CD4-positive, alpha-beta T cell treated with Interleukin-1 beta for 1 hour (primary cell): ENCODE data around the gene UBR3.
"Not testable (repeated sequence)": the region's sequence is repeated elsewhere in the genome, so short reads cannot be mapped to it uniquely, and the experiment has no call there.

ENCODE experiments used
- DNase-seq, 2 donors: peaks; one replicate each; pipeline ENCODE4 v3.0.0-alpha.2; 2020 to 2022

UBR3 gene

DNA sequence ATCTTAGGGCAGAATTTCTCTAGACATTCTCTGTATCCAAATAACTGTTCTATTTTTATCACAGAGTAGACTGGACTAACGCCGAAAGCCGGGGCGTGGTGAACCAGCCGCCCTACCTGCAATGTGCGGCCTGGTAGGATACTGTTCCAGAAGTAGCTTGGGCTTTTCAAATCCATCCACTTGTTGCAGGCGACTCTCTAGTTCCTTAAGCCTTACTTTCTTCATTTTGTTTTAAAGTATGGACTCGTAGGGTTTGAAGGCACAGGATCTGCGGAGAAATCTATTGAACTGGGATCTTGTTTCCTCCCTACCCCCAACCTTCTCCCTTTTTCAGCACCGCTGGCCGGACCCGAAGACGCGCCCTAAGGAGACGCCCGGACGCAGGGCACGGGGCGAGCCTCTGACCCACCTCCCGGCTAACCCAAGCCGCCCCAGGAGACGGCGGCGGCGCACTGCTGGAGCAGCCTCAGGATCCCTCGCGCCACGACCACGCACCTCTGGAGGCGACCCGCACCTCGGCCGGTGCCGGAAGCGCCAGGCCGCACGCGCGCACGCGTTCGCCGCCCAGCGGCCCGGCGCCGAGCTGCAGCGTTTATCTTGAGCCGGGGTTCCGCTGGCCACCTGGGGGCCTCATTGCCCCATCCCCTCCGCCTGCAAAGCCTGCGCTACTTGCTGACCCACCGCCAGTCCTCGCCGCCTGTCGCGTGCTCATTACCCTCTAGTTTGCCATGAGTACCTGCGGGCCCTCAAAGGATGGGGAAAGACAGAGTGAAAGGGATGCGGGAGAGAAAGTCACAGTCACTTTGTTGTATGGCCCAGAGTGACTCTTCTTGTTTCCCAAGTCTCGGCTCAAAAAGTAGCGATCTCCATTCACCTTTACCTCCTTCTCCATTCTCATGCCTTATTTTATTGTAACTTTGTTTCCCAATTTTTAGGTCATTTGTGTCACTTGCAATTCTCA is 2.6 kb upstream of the UBR3 start, which contains the start of gene METTL5:
METTL5 (minus strand) TSS at position 533 of the 961 bp plus-strand sequence; CDS start at position 225, 308 bp downstream.
- peak; percentile 73 to 79 for DNase-seq

DNA sequence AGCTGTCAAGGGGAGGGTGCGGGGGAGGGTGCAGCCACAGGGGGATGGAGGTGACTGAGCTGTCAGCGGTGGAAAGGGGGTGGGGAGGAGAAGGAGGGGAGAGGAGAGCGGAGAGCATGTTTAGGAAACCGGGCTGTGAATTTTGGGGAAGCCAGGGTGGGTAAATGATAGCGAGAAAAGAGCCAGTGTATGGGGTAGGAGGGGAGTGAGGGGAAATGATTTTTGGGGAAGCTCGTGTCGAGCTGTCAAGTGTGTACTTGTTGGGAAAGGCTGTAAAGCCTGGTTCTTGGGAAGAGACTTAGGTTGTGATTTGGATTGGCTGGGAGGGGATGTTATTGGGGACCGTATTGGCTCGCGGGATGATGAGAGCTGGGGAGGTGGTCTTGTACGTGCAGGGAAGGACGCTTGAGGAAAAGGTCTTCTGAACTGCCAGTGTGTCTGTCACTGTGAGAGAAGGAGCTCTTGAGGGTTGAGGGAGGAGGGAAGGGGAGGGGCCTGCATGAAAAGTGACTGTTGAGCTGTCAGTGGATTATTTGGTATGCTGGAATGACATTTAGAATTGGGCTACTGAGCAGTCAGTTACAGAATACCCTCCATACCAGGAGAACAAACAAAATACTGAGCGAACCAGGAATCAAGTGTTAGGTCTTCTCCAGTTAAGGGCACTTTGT is 1.0 kb downstream of the UBR3 start:
- DNase-seq, result peak; percentile 19 to 45

DNA sequence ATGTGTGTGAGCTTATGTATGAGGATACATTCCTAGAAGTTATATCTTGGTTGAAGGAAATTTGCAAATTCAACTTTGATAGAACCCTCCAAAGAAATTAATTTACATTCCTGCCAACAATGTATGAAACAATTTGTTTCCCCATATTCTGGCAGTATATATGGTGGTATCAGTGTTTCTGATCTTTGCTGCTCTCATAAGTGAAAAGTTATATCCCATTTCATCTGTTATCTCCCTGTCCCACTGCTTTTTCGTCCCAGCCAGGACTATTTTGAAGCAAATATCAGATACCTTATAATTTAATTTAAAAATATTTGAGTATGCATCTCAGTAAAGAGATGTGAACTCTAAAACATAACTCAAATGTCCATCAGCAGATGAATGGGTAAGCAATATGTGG is 7.1 kb downstream of the UBR3 start:
- no peak for DNase-seq

DNA sequence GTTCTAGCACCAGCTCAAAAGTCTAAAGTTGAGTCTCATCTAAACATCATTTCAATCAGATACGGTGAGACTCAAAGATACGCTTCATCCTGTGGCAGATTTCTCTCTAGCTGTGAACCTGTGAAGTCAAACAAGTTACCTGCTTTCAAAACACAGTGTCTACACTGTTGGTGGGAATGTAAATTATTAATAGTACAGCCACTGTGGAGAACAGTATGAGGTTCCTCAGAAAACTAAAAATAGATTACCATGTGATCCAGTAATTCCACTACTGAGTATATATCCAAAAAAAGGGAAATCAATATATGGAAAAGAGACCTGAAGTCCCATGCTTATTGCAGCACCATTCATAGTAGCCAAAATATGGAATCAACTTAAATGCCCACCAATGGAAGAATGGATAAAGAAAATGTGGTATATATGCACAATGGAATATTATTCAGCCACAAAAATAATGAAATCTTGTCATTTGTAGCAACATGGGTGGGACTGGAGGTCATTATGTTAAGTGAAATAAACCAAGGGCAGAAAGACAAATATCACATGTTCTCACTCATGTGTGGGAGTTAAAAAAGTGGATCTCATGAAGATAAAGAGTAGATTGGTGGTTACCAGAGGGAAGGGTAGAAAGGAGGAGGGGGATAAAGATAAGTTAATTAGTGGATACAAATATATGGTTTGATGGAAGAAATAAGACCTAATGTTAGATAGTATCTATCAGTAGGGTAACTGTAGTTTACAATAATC is 11.7 kb downstream of the UBR3 start:
- no peak for DNase-seq

DNA sequence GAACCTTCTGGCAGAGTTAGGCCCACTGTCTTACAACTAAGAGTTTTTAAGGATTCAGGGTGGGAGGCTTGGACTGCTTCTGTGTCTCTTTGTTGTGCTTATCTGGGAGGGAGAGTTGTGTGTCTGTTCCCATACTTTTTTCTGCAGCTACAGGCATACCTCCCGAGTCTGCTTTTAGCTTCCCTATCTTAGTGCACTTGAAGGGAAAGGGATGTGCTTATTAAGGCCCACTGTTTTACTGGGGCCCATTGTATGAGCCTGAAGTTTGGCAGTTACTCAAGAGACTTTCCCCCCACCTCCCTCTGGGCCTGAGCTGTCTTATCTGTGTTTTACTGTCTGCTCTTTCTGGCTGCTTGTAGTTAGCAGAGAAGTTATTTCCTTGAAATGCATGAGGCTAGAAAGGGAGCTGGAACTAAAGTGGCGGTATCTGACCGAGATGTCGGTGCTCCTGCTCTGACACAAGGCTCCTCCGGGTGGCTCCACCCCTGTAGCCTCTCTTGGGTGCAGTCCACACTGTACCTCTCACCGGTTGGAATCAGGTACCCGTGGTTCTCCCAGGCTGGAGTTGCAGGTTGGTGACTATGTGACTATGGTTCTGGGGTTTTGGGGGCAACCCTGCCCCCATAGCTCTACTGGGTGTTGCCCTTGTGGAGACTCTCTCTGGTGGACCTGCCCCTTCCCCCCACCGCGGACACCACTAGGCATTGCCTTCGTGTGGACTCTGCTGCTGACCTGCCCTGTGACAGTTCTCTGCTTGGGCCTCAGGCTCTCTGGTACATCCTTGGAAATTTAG is 12.9 kb downstream of the UBR3 start:
- no peak for DNase-seq

DNA sequence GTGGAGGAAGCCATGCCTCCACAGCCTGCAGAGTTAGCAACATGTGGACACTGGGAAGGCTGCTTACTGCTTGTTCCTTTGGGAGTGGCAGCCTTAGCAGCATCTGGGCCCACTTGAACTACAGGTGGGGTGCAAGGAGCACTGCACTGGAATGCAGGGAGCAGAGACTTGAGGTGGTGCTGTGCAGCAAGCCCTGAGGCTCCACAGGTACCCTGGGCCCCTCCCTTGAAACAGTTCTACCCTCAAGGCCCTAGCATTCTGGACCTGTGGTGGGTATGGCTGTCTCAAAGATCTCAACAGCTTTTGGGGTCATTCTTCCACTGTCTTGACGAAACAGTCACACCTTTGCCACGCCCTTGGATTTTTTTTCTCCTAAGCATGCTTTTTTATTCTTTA is 13.5 kb downstream of the UBR3 start:
- no peak for DNase-seq

DNA sequence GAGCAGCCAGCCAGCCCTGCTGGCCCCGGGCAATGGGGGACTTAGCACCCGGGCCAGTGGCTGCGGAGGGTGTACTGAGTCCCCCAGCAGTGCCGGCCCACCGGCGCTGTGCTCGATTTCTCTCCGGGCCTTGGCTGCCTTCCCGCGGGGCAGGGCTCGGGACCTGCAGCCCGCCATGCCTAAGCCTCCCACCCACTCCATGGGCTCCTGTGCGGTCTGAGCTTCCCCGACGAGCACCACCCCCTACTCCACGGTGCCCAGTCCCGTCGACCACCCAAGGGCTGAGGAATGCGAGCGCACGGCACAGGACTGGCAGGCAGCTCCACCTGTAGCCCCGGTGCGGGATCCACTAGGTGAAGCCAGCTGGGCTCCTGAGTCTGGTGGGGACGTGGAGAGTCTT is 14.4 kb downstream of the UBR3 start:
- DNase-seq, result not testable (repeated sequence)

DNA sequence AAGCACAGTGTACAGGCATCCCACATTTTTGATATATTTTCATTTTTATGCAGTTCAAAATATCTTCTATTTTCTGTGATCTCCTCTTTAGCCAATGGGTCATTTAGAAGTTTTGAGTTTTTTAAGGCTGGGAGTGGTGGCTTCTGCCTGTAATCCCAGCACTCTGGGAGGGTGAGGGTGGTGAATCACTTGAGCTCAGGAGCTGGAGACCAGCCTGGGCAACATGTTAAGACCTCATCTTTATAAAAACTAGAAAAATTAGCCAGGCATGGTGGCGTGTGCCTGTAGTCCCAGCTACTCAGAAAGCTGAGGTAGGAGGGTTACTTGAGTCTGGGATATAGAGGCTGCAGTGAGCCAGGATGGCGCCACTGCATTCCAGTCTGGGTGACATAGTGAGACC is 17.8 kb downstream of the UBR3 start:
- DNase-seq, result no peak

DNA sequence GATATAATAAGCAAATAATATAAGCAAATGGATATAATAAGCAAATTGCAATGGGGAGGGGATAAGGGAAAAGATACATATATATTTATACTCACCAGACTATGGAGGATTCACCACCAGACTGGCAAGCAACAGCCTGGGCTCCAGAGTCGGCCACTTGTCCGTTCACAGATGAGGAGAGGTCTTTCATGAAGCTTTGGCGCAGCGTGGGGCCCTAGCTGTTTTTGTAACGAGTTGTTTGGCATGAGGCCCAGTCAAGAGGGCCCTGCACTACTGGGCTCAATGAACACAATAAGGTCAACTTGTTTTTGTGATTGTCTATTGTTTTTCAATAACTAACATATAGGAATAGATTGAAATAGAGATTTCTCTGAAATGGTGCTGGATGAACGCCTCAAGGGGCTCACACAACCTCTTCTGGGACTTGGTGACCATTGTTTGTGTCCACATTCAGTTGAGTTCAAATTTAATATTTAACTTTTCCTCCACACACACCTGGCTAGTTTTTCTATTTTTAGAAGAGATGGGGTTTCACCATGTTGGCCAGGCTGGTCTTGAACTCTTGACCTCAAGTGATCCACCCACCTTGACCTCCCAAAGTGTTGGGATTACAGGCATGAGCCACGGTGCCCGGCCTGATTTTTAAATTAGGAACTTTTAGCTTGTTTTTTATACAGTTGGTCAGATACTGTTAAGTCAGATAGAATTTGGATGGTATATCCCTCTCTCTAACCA is 21.9 kb downstream of the UBR3 start:
- not testable (repeated sequence) for DNase-seq

DNA sequence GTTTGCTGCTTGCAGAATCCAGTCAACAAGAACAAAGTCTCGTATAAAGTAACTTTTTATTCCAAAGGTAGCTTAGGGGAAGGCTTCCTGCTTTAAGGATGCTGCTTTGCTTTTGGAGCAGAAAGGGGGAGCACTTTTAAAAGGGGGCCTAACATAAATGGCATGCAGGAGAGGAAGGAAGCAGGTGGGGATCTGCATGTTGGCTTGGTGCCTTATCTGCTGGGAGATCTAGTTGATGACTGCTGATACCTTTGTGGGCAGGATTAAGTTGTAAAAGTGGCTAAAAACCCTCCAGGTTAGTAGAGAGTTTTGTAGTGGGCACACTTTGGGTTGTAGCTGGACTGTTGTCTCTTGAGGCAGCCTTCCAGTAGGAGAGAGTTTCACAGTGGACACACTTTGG is 22.5 kb downstream of the UBR3 start:
- DNase-seq, result no peak

DNA sequence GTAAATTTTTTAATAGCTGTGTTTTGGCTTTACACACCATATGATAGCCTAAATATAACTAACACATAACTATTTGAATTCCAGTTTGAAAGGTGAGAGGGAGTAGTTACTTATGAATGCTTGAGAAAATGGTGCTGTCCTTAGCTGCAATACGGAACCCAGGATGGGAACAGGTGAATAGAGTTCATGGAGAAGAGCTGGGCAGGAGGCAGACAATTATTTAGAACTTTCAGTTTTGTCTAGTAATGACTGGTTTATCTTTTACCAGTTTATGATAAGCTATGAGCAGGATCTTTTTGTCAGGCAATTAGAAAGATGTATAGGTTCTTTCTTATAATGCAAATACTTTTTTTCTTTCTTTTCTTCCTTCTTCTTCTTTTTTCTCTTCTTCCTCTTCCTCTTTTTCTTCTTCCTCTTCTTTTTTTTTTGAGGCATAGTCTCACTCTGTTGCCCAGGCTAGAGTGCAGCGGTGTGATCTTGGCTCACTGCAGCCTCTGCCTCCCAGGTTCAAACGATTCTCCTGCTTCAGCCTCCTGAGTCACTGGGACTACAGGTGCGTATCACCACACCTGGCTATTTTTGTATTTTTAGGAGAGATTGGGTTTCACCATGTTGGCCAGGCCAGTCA is 25.9 kb downstream of the UBR3 start:
- DNase-seq, result no peak

DNA sequence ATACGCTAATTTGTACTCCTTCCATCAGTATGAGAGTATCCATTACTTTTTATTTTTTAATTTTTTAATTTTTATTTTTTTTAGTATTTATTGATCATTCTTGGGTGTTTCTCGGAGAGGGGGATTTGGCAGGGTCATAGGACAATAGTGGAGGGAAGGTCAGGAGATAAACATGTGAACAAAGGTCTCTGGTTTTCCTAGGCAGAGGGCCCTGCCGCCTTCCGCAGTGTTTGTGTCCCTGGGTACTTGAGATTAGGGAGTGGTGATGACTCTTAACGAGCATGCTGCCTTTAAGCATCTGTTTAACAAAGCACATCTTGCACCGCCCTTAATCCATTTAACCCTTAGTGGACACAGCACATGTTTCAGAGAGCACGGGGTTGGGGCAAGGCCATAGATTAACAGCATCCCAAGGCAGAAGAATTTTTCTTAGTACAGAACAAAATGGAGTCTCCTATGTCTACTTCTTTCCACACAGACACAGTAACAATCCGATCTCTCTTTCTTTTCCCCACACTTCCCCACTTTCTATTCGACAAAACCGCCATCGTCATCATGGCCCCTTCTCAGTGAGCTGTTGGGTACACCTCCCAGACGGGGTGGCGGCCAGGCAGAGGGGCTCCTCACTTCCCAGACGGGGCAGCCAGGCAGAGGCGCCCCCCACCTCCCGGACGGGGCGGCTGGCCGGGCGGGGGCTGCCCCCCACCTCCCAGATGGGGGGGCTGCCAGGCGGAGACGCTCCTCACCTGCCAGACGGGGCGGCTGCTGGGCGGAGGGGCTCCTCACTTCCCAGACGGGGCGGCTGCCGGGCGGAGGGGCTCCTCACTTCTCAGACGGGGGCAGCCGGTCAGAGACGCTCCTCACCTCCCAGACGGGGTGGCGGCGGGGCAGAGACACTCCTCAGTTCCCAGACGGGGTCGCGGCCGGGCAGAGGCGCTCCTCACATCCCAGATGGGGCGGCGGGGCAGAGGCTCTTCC is 28.3 kb downstream of the UBR3 start:
- DNase-seq, result not testable (repeated sequence)

DNA sequence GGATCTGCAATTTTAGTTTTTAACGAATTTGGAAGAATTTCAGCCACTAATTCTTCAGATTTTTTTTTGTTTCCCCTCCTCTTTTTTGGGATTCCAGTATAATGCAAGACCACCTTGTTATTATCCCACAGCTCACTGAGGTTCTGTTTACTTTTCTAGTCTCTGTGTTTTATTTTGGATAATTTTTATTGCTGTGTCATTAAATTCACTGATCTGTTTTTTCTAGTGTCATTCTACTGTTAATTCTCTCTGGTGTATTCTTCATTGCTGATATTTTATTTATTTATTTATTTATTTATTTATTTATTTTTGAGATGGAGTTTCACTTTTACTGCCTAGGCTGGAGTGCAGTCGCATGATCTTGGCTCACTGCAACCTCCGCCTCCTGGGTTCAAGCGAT is 32.2 kb downstream of the UBR3 start:
- no peak for DNase-seq

DNA sequence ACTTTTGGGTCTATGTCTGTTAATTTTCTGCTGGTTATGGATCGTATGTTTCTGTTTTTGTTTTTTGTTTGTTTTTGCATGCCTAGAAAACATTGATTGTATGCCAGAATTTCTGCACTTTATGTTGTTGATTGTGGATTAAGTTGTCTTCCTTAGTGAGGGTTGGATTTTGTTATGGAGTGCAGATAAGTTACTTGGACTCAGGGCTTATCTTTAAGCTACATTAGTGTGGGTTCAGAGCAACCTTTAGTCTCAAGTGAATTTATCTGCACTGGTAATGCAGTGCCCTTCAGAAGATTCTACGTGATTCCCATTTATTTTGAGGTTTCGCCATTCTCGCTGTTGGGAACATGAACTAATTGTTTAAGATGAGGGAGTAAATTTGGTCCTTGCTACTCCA is 32.9 kb downstream of the UBR3 start:
- DNase-seq, result no peak

DNA sequence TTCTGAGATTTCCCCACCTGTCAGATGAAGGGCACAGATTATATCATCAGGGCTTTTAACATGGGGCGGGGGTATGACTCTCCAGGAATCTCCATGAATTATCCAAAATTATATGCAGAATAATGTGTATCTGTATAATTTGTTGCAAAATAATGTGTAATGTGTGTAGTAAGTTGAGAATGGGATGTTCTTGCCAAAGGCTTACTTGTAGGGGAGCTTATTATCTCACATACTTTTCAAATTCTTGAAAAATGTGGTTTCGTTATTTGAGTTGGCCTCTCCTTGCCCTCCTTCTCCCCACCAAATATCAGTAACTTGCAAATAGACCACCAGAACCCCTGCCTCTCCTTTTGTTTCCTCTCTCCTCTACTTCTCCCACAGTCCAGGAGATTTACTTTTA is 35.6 kb downstream of the UBR3 start:
- DNase-seq, result no peak

DNA sequence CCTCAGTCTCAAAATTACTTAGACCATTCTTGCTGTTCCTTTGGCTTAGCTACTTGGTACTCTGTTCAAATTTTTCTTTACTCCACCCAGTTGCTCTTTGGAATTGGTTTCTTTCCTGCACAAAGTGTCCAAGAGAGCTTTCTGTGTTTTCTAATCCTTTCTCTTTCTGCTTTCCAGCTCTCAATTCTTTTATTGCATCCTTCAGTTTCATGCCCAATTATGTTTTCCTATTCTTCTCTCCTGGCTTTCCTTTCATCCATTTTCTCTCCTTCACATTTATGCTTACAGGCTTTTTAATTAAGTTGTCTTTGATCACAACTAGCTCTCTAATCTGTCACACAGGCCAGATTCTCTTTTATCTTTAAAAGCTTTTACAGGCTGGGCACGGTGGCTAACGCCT is 38.2 kb downstream of the UBR3 start:
- DNase-seq, result no peak

DNA sequence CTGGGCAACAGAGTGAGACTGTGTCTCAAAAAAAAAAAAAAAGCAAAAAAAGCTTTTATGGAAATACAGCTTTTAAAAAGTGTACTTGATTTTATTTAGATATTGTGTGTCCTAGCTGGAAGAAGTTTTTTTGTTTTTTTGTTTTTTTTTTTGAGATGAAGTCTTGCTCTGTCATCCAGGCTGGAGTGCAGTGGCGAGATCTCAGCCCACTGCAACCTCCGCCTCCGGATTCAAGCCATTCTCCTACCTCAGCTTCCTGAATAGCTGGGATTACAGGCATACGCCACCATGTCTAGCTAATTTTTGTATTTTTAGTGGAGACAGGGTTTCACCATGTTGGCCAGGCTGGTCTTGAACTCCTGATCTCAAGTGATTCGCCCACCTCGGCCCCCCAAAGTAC is 39.0 kb downstream of the UBR3 start:
- DNase-seq, result not testable (repeated sequence)

DNA sequence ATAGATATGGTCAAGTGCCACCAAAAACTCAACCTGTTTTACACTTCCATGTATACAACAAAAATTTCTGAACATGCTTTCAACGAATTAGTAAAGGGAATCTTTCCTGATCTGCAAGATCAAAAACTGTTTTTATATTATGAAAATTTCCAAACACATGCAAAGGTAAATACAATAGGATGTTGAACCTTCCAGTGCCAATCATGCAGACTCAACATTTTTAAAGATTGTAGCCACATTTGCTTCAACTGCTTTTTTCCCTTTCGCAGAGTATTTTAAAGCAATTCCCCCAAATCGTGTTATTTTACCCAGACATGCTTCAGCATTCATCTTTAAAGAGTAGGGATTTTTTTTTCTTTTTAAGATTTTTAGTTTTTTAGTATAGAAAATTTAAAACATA is 40.3 kb downstream of the UBR3 start:
- no peak for DNase-seq

DNA sequence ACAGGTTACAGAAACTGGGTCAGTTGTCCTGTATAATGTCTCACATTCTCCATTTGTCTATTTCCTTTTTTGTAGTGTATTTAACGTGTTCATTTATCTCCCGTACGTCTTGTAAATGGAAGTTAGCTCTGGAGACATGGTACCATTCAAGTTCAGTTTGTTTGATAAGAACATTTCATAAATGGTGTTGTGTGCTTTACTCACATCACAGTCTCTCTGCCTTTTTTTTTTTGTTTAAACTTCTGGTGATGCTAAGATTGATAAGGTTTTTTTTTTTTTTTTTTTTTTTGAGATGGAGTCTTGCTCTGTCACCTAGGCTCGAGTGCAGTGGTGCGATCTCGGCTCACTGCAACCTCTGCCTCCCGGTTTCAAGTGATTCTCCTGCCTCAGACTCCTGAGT is 41.7 kb downstream of the UBR3 start:
- DNase-seq, result no peak

DNA sequence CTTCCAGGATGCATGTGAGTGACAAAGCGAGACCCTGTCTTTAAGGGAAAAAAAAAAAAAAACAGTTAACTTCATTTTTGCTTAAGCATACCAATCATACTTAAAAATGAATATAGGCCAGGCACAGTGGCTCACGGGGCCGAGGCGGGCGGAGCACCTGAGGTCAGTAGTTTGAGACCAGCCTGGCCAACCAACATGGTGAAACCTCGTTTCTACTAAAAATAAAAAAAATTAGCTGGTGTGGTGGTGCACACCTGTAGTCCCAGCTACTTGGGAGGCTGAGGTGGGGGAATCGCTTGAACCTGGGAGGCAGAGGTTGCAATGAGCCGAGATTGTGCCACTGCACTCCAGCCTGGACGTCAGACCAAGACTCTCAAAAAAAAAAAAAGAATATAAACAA is 44.1 kb downstream of the UBR3 start:
- DNase-seq, result not testable (repeated sequence)
